ENCODE data around the gene PHF1.

Gene PHF1

DNA sequence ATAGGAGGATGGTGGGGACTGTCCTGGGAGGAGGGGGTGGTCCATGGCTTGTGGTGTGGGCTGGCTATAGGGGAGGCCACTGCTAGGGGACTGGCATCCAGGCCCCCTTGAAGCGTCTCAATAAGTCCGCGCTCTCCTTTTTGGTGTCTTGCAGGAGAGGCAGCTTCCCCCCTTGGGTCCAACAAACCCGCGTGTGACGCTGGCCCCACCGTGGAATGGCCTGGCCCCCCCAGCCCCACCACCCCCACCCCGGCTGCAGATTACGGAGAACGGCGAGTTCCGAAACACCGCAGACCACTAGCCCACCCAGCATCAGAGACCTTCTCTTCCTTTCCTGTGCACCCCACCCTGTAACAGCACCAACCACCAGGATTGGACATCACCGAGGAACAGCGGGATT is 40.8 kb downstream of the PHF1 start:
- TF ChIP-seq, protein P1, sequence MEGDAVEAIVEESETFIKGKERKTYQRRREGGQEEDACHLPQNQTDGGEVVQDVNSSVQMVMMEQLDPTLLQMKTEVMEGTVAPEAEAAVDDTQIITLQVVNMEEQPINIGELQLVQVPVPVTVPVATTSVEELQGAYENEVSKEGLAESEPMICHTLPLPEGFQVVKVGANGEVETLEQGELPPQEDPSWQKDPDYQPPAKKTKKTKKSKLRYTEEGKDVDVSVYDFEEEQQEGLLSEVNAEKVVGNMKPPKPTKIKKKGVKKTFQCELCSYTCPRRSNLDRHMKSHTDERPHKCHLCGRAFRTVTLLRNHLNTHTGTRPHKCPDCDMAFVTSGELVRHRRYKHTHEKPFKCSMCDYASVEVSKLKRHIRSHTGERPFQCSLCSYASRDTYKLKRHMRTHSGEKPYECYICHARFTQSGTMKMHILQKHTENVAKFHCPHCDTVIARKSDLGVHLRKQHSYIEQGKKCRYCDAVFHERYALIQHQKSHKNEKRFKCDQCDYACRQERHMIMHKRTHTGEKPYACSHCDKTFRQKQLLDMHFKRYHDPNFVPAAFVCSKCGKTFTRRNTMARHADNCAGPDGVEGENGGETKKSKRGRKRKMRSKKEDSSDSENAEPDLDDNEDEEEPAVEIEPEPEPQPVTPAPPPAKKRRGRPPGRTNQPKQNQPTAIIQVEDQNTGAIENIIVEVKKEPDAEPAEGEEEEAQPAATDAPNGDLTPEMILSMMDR (IDR thresholded peaks at IDR 0.05), result no peak

GRCh38 chr6:33452496-33452895 is 41.7 kb downstream of the PHF1 start:
- TF ChIP-seq, protein P1 (IDR thresholded peaks at IDR 0.05), result no peak

- TF ChIP-seq, protein P1 (IDR thresholded peaks at IDR 0.05), result no peak
Observed at GRCh38 chr6:33453393-33454008, 42.7 kb downstream of the PHF1 start.

DNA sequence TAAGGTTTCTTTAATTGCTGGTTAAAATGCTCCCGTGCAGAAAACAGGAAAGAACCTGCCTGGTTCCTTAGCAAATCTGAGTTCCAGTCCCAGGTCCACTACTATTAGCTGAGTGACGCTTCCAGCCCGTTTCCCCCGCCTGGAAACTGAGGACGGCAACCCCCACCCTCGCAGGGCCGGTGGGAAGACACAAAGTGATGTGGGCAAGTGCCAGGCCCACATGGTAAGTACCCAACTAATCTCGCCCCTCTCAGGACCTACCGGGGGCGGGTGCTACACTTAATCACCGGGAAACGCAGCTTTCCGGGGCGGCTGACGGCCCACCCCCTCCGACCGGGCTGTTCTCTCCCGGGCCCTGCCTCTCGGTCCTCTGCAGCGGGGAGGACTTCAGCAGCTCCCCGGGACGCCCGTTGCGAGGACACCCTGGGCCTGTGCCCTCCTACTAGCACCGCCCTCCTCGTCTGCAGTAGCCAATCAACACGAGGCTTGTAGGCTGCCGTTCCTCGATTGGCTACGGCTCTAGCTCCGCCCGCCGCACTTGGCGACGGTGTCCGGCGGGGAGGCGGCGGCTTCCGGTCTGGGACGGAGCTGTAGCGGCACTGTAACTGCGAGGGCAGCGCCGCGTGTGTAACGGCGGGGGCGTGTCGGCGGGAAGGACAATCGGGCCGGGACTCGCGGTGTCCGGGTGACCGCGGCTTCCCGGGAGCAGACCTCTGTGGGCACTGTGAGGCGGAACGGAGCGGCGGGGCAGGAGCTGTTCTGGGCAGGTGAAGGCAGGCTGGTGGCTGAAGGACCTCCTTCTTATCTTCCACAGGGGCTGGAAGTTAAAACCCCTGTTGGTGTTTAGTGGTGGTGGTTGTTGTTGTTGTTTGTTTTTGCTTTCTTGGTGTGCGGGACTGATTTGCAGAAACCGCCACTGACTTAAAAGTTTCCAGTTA is 43.5 kb downstream of the PHF1 start, which contains the start of gene ZBTB9:
Gene ZBTB9 (plus strand): TSS at position 568 of the 938 bp plus-strand sequence. CDS start 525 bp downstream, outside the sequence.
- TF ChIP-seq, protein P1 (IDR thresholded peaks at IDR 0.05), result no peak

DNA sequence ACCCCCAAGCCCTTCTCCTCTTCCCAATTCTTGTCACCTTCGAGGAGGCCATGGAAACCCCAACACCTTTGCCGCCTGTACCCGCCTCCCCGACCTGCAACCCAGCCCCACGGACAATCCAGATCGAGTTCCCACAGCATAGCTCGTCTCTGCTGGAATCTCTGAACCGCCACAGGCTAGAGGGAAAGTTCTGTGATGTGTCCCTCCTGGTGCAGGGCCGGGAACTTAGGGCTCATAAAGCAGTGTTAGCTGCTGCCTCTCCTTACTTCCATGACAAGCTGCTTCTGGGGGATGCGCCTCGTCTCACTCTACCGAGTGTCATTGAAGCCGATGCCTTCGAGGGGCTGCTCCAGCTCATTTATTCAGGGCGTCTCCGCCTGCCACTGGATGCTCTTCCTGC is 44.2 kb downstream of the PHF1 start:
- TF ChIP-seq, protein P1 (IDR thresholded peaks at IDR 0.05), result no peak

GRCh38 chr6:33456156-33456555 is 45.3 kb downstream of the PHF1 start:
- TF ChIP-seq, protein P1 (IDR thresholded peaks at IDR 0.05), result no peak

- TF ChIP-seq, protein P1 (IDR thresholded peaks at IDR 0.05), result no peak
Observed at GRCh38 chr6:33458676-33459075, 47.9 kb downstream of the PHF1 start.
